DND-41 (cell line): ENCODE measurements around the gene MSL3B.

ENCODE experiments used
- ATAC-seq: fragments of 200-7000 bp; cut with Tn5 transposase; 3 replicates; pipeline ENCODE4 v1.9.1; 2021; ENCODE audit warnings: low read depth; ENCODE audit not compliant: insufficient read depth
- DNase-seq: peaks from one replicate; pipeline ENCODE4 v3.0.0-alpha.2; 2020
- H2AFZ ChIP-seq: 2 replicates; pipeline ENCODE4 v1.6.0; 2012; ENCODE audit warnings: low read depth, low read length
- H3K27ac ChIP-seq: 2 replicates; pipeline ENCODE4 v1.5.1; 2012; ENCODE audit warnings: low read length, inconsistent platforms
- H3K27me3 ChIP-seq: fragments of 200-600 bp; sonication (generic); 2 replicates; pipeline ENCODE4 v1.6.0; 2012; ENCODE audit warnings: low read length, mild to moderate bottlenecking, inconsistent platforms; ENCODE audit not compliant: insufficient read depth, poor library complexity
- H3K36me3 ChIP-seq: 2 replicates; pipeline ENCODE4 v1.5.1; 2012; ENCODE audit warnings: low read length, inconsistent platforms; ENCODE audit not compliant: insufficient read depth
- H3K4me1 ChIP-seq: 2 replicates; pipeline ENCODE4 v1.5.1; 2012; ENCODE audit warnings: mild to moderate bottlenecking, low read length; ENCODE audit not compliant: insufficient read depth
- H3K4me2 ChIP-seq: 2 replicates; pipeline ENCODE4 v1.6.0; 2012; ENCODE audit warnings: mild to moderate bottlenecking, moderate library complexity, low read length, inconsistent platforms; ENCODE audit not compliant: insufficient read depth
- H3K4me3 ChIP-seq, 2 experiments: fragments of 200-600 bp in 1 of 2; shearing (Covaris generic) in 1 of 2; 2 replicates each; pipeline ENCODE4 v1.5.1; 2012 to 2016; ENCODE audit warnings: inconsistent platforms in 2 of 2, low read length in 2 of 2, mild to moderate bottlenecking in 2 of 2, low read depth in 1 of 2, moderate library complexity in 1 of 2
- H3K79me2 ChIP-seq: 2 replicates; pipeline ENCODE4 v1.6.0; 2012; ENCODE audit warnings: low read length, inconsistent platforms; ENCODE audit not compliant: insufficient read depth
- H3K9ac ChIP-seq: 2 replicates; pipeline ENCODE4 v1.6.0; 2012; ENCODE audit warnings: low read depth, mild to moderate bottlenecking, inconsistent platforms, low read length, moderate library complexity
- H3K9me3 ChIP-seq: 2 replicates; pipeline ENCODE4 v1.5.1; 2012; ENCODE audit warnings: low read length, moderate library complexity, mild to moderate bottlenecking, inconsistent platforms; ENCODE audit not compliant: insufficient read depth, severe bottlenecking
- H4K20me1 ChIP-seq: 2 replicates; pipeline ENCODE4 v1.6.0; 2012; ENCODE audit warnings: low read length; ENCODE audit not compliant: insufficient read depth
- EZH2 ChIP-seq: IDR thresholded peaks from 3 replicates; pipeline ENCODE4 v1.6.1; 2012; ENCODE audit warnings: borderline replicate concordance, low read depth, mild to moderate bottlenecking, moderate library complexity, low read length, inconsistent platforms; ENCODE audit not compliant: severe bottlenecking
- TF ChIP-seq, protein P1 (sequence below): IDR thresholded peaks from 2 replicates; pipeline ENCODE4 v1.5.1; 2012; ENCODE audit warnings: borderline replicate concordance, low read length, moderate library complexity, mild to moderate bottlenecking; ENCODE audit not compliant: poor library complexity, severe bottlenecking; ENCODE audit errors: extremely low read depth

MSL3B gene

DNA sequence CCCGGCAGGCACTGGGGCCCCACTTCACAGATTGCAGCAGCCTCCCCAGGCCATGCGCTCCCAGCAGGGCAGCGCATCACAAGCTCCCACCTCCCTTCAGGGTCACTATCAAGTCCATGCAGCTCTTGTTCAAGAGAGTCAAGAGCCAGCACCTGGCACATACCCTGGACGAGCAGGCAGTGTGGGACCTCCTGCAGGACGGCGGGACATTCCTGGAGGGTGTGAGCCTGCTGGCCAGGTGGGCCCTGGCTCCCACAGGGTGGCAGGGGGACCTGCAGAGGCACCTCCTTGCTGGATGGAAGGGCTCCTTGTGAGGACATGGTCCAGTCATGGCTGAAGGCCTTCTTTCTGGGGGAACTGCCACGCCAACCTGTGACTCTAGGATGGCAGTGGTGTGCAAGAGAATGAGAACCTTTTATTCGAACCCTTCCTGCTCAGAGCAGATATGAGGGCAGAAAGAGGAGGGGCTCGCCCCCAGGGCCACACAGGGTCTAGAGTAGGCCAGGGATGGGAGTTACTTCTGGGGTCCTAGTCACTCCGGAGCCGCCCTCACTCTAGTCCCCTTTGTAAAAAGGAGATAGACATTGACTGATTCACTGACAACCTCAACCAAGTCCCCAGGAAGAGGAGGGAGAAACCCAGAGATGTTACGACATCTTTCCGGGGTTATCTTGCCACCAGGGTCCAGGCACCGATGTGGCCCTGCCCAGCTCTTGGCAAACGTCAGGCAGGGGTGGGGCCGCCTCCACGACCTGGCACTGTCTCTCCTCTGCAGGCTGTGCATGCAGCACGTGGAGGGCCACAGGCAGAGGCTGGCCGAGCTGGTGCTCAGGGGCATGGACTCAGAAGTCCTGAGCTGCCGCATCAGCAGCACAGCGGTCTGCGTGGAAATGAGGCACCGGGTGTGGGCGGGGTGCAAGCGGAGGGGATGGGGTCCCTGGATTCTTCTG is 45.1 kb downstream of the MSL3B start:
- H3K4me1 ChIP-seq = no peaks in the 10 kb centered on the region
- no peak overlapping the region for H3K4me3 ChIP-seq
- no peak for ATAC-seq
- no peak overlapping the region for H3K9ac ChIP-seq
- H3K79me2 ChIP-seq = no peaks in the 10 kb centered on the region
- H4K20me1 ChIP-seq = no peaks in the 10 kb centered on the region
- H3K36me3 ChIP-seq = no peaks in the 10 kb centered on the region
- no peak for DNase-seq
- H3K27me3 ChIP-seq = no peaks in the 10 kb centered on the region
- H2AFZ ChIP-seq = no peak overlapping the region
- H3K9me3 ChIP-seq = no peaks in the 10 kb centered on the region
- no peak overlapping the region for H3K4me2 ChIP-seq
- H3K27ac ChIP-seq = no peak overlapping the region
- no peak for TF ChIP-seq EZH2
- TF ChIP-seq, protein P1, sequence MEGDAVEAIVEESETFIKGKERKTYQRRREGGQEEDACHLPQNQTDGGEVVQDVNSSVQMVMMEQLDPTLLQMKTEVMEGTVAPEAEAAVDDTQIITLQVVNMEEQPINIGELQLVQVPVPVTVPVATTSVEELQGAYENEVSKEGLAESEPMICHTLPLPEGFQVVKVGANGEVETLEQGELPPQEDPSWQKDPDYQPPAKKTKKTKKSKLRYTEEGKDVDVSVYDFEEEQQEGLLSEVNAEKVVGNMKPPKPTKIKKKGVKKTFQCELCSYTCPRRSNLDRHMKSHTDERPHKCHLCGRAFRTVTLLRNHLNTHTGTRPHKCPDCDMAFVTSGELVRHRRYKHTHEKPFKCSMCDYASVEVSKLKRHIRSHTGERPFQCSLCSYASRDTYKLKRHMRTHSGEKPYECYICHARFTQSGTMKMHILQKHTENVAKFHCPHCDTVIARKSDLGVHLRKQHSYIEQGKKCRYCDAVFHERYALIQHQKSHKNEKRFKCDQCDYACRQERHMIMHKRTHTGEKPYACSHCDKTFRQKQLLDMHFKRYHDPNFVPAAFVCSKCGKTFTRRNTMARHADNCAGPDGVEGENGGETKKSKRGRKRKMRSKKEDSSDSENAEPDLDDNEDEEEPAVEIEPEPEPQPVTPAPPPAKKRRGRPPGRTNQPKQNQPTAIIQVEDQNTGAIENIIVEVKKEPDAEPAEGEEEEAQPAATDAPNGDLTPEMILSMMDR = no peak

DNA sequence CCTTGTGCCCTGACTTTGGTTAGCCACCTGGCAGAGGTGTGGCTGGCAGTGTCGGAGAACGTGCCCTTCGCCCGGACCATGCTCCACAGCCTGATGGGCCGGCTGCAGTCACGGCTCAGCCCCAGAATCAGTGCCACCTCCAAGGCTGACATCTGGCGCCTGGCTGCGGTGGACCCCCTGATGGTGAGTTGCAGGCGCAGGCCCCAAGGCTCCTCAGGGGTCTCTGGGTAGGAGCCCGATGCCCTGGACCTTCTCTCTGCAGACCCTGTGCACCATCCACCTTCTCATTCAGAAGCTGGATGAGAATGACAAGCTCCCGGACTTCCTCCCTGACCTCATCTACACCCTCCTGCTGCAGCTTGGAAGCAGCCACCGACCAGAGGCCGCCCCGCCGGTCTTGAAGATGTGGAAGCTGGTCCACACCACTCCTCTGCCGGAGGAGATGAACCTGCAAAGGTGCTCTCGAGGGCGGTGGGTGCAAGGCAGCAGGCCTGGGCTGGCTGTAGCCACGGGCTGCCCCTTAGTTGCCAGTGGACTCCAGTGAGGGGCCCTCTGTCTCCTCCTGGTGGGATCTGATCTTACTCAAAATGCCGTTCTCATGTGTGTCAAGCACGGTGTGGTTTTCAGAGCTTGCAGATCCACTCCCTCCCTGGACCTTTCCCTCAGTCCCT is 46.0 kb downstream of the MSL3B start:
- ATAC-seq (no peak), DNase-seq (no peak)
- no peak overlapping the region for H3K27ac ChIP-seq
- no peak overlapping the region for H3K4me2 ChIP-seq
- no peaks in the 10 kb centered on the region for H3K4me1 ChIP-seq
- no peaks in the 10 kb centered on the region for H3K36me3 ChIP-seq
- no peaks in the 10 kb centered on the region for H3K9me3 ChIP-seq
- H3K27me3 ChIP-seq = no peaks in the 10 kb centered on the region
- no peak overlapping the region for H2AFZ ChIP-seq
- no peaks in the 10 kb centered on the region for H3K79me2 ChIP-seq
- no peak overlapping the region for H3K4me3 ChIP-seq
- TF ChIP-seq, protein P1 = no peak
- TF ChIP-seq EZH2 = no peak
- H4K20me1 ChIP-seq = no peaks in the 10 kb centered on the region
- H3K9ac ChIP-seq = no peak overlapping the region

DNA sequence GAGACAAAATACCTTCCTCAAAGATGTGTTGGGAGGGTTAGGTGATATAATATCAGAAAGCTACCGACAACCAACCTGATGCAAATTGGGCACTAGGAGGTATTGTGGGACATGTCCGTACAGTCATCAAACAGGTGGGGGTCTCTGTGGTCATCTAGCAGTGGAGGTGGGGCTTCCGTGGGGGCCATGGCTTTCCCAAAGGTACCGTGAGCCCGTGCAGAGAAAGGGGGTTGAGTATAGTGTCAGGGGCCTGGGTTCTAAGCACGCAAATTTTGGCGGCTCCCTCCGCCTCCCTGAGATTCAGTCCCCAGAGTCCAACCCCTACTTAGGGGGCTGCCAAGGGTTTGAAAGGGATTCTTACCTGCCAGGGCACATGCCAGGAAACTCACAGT is 46.5 kb downstream of the MSL3B start:
- no peaks in the 10 kb centered on the region for H3K27me3 ChIP-seq
- H3K4me2 ChIP-seq = no peak overlapping the region
- no peak overlapping the region for H2AFZ ChIP-seq
- H3K9ac ChIP-seq = no peak overlapping the region
- H4K20me1 ChIP-seq = no peaks in the 10 kb centered on the region
- H3K4me3 ChIP-seq = no peak overlapping the region
- H3K36me3 ChIP-seq = no peaks in the 10 kb centered on the region
- no peaks in the 10 kb centered on the region for H3K79me2 ChIP-seq
- no peaks in the 10 kb centered on the region for H3K4me1 ChIP-seq
- DNase-seq (no peak), ATAC-seq (no peak)
- H3K27ac ChIP-seq = no peak overlapping the region
- no peaks in the 10 kb centered on the region for H3K9me3 ChIP-seq
- no peak for TF ChIP-seq EZH2
- TF ChIP-seq, protein P1 = no peak
